HepG2 (cell line): Measurements from ENCODE around the gene GEMIN4. TPM values are rescaled to one million over a fixed set of nuclear protein-coding genes. Genes with fewer than 3 reads are reported as not detected.

ENCODE experiments used
- ARNT ChIP-seq: fragments of 450-650 bp; IDR thresholded peaks from 2 replicates; pipeline ENCODE4 v1.6.1; 2017
- ASH2L ChIP-seq: fragments of 300-600, 200-600 bp; sonication (generic); IDR thresholded peaks from 2 replicates; pipeline ENCODE4 v1.7.0; 2017; ENCODE audit warnings: low read depth, mild to moderate bottlenecking, moderate library complexity, mixed read lengths, low read length; ENCODE audit not compliant: insufficient read length
- JUND ChIP-seq: sonication (generic); formaldehyde crosslinking; IDR thresholded peaks from 2 replicates; pipeline ENCODE4 v1.8.0; 2022; ENCODE audit warnings: mild to moderate bottlenecking, missing genetic modification reagents
- MED8 ChIP-seq: sonication (generic); formaldehyde crosslinking; IDR thresholded peaks from 2 replicates; pipeline ENCODE4 v1.8.1; 2023; ENCODE audit warnings: mild to moderate bottlenecking, missing genetic modification reagents; ENCODE audit not compliant: insufficient replicate concordance
- MIXL1 ChIP-seq: IDR thresholded peaks from 2 replicates; pipeline ENCODE4 v1.6.1; 2016
- MYNN ChIP-seq: sonication (generic); formaldehyde crosslinking; IDR thresholded peaks from 2 replicates; pipeline ENCODE4 v1.4.0; 2020; ENCODE audit warnings: mild to moderate bottlenecking, low read depth, missing genetic modification reagents
- NR2C2 ChIP-seq: sonication (generic); formaldehyde crosslinking; IDR thresholded peaks from 2 replicates; pipeline ENCODE4 v1.4.0; 2020; ENCODE audit warnings: missing genetic modification reagents, mild to moderate bottlenecking, moderate library complexity, borderline replicate concordance
- NRL ChIP-seq: sonication (generic); formaldehyde crosslinking; IDR thresholded peaks from 2 replicates; pipeline ENCODE4 v1.5.0; 2020; ENCODE audit warnings: missing genetic modification reagents, mild to moderate bottlenecking, moderate library complexity, borderline replicate concordance
- RXRB ChIP-seq: IDR thresholded peaks from 2 replicates; pipeline ENCODE4 v1.6.1; 2016; ENCODE audit warnings: borderline replicate concordance, missing genetic modification reagents, missing compliant biosample characterization
- ZKSCAN1 ChIP-seq: fragments of 150-350 bp; IDR thresholded peaks from 2 replicates; pipeline ENCODE4 v1.6.1; 2014; ENCODE audit warnings: low read length
- ZMAT3 ChIP-seq: sonication (generic); formaldehyde crosslinking; conservative IDR thresholded peaks from 2 replicates; pipeline ENCODE4 v1.7.0; 2021; ENCODE audit warnings: missing genetic modification reagents
- ZNF484 ChIP-seq: sonication (generic); formaldehyde crosslinking; IDR thresholded peaks from 2 replicates; pipeline ENCODE4 v1.5.1; 2020; ENCODE audit warnings: mild to moderate bottlenecking, low read depth, missing genetic modification reagents, borderline replicate concordance
- ZNF569 ChIP-seq: sonication (generic); formaldehyde crosslinking; IDR thresholded peaks from 2 replicates; pipeline ENCODE4 v1.5.0; 2020; ENCODE audit warnings: mild to moderate bottlenecking, missing genetic modification reagents, moderate library complexity, borderline replicate concordance
- ZNF670 ChIP-seq: sonication (generic); formaldehyde crosslinking; IDR thresholded peaks from 2 replicates; pipeline ENCODE4 v1.8.0; 2022; ENCODE audit warnings: mild to moderate bottlenecking, missing genetic modification reagents, borderline replicate concordance
- ZNF724P ChIP-seq: sonication (generic); formaldehyde crosslinking; IDR thresholded peaks from 2 replicates; pipeline ENCODE4 v1.8.0; 2022; ENCODE audit warnings: missing genetic modification reagents, borderline replicate concordance
- ZNF841 ChIP-seq: sonication (generic); formaldehyde crosslinking; IDR thresholded peaks from 2 replicates; pipeline ENCODE4 v1.8.1; 2023; ENCODE audit warnings: missing genetic modification reagents, borderline replicate concordance
- polyA plus RNA-seq, 8 experiments: library from polyadenylated mRNA; depleted of rRNA in 3 of 8; stranded (reverse) in 7 of 8; unstranded in 1 of 8; fragments of >200 nt; fragmentation: Illumina TruSeq in 4 of 8; extraction: Trizol in 4 of 8; gene quantifications; 2 replicates each; pipeline versions ENCODE4 v1.2.1 to v1.2.3, GENCODE V29; 2011 to 2016; ENCODE audit warnings: low read depth in 4 of 8, missing spikeins in 1 of 8, mixed read lengths in 1 of 8; ENCODE audit not compliant: insufficient read depth in 1 of 8
- total RNA-seq, 5 experiments: library from RNA; depleted of rRNA; stranded (reverse); fragments of >200 nt; fragmentation: Illumina TruSeq; extraction: Trizol; gene quantifications; 2 replicates each; pipeline ENCODE4 v1.2.3, GENCODE V29; 2016; ENCODE audit warnings: low read depth in 1 of 5
- TF ChIP-seq, protein P1 (sequence below): sonication (generic); formaldehyde crosslinking; IDR thresholded peaks from 2 replicates; pipeline ENCODE4 v1.5.1; 2020; ENCODE audit warnings: mild to moderate bottlenecking, missing genetic modification reagents, borderline replicate concordance
- TF ChIP-seq, protein P2 (sequence below): sonication (generic); formaldehyde crosslinking; IDR thresholded peaks from 2 replicates; pipeline ENCODE4 v1.4.0; 2020; ENCODE audit warnings: mild to moderate bottlenecking, missing genetic modification reagents
- TF ChIP-seq, protein P3 (sequence below): sonication (generic); formaldehyde crosslinking; IDR thresholded peaks from 2 replicates; pipeline ENCODE4 v1.4.0; 2020; ENCODE audit warnings: mild to moderate bottlenecking, missing genetic modification reagents
- TF ChIP-seq, protein P4 (sequence below): sonication (generic); formaldehyde crosslinking; IDR thresholded peaks from 2 replicates; pipeline ENCODE4 v1.4.0; 2020; ENCODE audit warnings: missing genetic modification reagents
- TF ChIP-seq, protein P5 (sequence below): sonication (generic); formaldehyde crosslinking; IDR thresholded peaks from 2 replicates; pipeline ENCODE4 v1.5.0; 2020; ENCODE audit warnings: missing genetic modification reagents
- TF ChIP-seq, protein P6 (sequence below): sonication (generic); formaldehyde crosslinking; IDR thresholded peaks from 2 replicates; pipeline ENCODE4 v1.4.0; 2020; ENCODE audit warnings: missing genetic modification reagents; ENCODE audit errors: not compliant biosample characterization

The GEMIN4 gene
- total and polyA plus RNA-seq, 2 of the 13 experiments (the other 11 are each of a cell fraction or from before 2014, with no cell fraction given), result 10.8 to 22.7 TPM

DNA sequence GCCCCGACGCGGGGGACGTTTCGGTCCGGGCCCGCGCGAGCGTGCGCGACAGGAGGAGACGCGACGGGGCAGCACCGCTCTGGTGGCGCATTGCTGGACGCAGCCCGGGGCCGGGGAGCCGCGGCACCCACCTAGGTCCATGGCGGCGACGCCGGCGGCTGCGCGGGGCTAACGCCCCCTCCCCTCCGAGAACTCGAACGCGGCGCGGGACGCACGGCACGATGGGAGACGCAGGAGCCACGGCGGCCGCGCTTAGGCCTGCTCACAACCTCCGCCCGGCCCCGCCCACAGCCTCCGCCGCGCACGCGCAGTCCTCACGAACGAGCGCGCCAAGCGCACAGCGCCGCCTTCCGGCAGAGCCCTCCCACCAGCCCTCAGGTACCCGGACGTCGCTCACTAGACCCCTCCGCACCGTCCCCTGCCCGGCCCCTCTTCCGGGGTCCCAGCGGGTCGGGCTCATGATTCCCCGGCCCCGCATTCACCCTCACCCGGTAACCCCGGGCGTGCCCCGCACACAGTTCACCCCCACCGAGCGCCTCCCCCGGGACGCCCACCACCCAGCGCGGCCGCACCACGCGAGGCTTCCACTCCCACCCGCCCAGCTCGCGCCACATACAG is at the start of gene GEMIN4 (continued):
- peak; percentile 83 for TF ChIP-seq NRL
- peak; percentile 18 for TF ChIP-seq ZNF724P
- TF ChIP-seq, protein P1, sequence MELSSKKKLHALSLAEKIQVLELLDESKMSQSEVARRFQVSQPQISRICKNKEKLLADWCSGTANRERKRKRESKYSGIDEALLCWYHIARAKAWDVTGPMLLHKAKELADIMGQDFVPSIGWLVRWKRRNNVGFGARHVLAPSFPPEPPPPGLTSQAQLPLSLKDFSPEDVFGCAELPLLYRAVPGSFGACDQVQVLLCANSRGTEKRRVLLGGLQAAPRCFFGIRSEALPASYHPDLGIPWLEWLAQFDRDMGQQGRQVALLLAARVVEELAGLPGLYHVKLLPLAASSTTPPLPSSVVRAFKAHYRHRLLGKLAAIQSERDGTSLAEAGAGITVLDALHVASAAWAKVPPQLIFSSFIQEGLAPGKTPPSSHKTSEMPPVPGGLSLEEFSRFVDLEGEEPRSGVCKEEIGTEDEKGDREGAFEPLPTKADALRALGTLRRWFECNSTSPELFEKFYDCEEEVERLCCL (CRISPR knock-in tag), result no peak
- TF ChIP-seq MYNN (CRISPR knock-in tag), result no peak; the same call in 1 of the 2 replicates
- no peak for TF ChIP-seq ZNF569 (CRISPR knock-in tag)
- TF ChIP-seq ZNF841, result no peak
- TF ChIP-seq, protein P2, sequence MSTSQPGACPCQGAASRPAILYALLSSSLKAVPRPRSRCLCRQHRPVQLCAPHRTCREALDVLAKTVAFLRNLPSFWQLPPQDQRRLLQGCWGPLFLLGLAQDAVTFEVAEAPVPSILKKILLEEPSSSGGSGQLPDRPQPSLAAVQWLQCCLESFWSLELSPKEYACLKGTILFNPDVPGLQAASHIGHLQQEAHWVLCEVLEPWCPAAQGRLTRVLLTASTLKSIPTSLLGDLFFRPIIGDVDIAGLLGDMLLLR, result peak; percentile 38
- TF ChIP-seq ARNT, result no peak
- TF ChIP-seq MIXL1 (CRISPR knock-in tag), result 0 out of 2 replicates have a peak, but pooled peaks have one; percentile 25
- no peak for TF ChIP-seq ZKSCAN1
- TF ChIP-seq ZMAT3 (CRISPR knock-in tag), result 0 out of 2 replicates have a peak, but pooled peaks have one; percentile 30
- TF ChIP-seq ASH2L, result peak; percentile 73
- no peak for TF ChIP-seq ZNF670 (CRISPR knock-in tag)
- TF ChIP-seq, protein P3, sequence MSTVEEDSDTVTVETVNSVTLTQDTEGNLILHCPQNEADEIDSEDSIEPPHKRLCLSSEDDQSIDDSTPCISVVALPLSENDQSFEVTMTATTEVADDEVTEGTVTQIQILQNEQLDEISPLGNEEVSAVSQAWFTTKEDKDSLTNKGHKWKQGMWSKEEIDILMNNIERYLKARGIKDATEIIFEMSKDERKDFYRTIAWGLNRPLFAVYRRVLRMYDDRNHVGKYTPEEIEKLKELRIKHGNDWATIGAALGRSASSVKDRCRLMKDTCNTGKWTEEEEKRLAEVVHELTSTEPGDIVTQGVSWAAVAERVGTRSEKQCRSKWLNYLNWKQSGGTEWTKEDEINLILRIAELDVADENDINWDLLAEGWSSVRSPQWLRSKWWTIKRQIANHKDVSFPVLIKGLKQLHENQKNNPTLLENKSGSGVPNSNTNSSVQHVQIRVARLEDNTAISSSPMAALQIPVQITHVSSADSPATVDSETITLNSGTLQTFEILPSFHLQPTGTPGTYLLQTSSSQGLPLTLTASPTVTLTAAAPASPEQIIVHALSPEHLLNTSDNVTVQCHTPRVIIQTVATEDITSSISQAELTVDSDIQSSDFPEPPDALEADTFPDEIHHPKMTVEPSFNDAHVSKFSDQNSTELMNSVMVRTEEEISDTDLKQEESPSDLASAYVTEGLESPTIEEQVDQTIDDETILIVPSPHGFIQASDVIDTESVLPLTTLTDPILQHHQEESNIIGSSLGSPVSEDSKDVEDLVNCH (CRISPR knock-in tag), result no peak
- TF ChIP-seq, protein P4, sequence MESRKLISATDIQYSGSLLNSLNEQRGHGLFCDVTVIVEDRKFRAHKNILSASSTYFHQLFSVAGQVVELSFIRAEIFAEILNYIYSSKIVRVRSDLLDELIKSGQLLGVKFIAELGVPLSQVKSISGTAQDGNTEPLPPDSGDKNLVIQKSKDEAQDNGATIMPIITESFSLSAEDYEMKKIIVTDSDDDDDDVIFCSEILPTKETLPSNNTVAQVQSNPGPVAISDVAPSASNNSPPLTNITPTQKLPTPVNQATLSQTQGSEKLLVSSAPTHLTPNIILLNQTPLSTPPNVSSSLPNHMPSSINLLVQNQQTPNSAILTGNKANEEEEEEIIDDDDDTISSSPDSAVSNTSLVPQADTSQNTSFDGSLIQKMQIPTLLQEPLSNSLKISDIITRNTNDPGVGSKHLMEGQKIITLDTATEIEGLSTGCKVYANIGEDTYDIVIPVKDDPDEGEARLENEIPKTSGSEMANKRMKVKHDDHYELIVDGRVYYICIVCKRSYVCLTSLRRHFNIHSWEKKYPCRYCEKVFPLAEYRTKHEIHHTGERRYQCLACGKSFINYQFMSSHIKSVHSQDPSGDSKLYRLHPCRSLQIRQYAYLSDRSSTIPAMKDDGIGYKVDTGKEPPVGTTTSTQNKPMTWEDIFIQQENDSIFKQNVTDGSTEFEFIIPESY (CRISPR knock-in tag), result peak; percentile 53; the same call in 1 of the 2 replicates
- TF ChIP-seq NR2C2 (CRISPR knock-in tag), result peak; percentile 46
- TF ChIP-seq, protein P5, sequence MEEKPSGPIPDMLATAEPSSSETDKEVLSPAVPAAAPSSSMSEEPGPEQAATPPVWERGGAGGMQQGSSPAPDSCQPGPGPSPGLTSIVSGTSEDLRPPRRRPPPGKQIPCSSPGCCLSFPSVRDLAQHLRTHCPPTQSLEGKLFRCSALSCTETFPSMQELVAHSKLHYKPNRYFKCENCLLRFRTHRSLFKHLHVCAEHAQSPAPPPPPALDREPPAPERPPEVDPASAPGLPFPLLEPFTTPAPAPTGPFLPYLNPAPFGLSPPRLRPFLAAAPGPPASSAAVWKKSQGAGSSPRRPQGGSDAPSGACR (CRISPR knock-in tag), result peak; percentile 39; the same call in 1 of the 2 replicates
- no peak for TF ChIP-seq MED8
- no peak; the same call in 1 of the 2 replicates for TF ChIP-seq JUND (CRISPR knock-in tag)
- no peak for TF ChIP-seq RXRB (CRISPR knock-in tag)
- no peak for TF ChIP-seq ZNF484 (CRISPR knock-in tag)
- TF ChIP-seq, protein P6, sequence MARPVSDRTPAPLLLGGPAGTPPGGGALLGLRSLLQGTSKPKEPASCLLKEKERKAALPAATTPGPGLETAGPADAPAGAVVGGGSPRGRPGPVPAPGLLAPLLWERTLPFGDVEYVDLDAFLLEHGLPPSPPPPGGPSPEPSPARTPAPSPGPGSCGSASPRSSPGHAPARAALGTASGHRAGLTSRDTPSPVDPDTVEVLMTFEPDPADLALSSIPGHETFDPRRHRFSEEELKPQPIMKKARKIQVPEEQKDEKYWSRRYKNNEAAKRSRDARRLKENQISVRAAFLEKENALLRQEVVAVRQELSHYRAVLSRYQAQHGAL (CRISPR knock-in tag), result no peak
